K562 (cell line): Measurements from ENCODE around the gene CCL5. TPM values are rescaled to one million over a fixed set of nuclear protein-coding genes. Genes with fewer than 3 reads are reported as not detected.

ENCODE experiments used
- BRCA1 ChIP-seq, 2 experiments: fragments of 450-650 bp in 1 of 2; sonication (generic) in 1 of 2; formaldehyde crosslinking in 1 of 2; IDR thresholded peaks; 2 replicates each; pipeline versions ENCODE4 v1.5.0 to v1.6.1; 2017 to 2020; ENCODE audit warnings: mild to moderate bottlenecking in 1 of 2, missing genetic modification reagents in 1 of 2
- KAT8 ChIP-seq: fragments of 450-650 bp; IDR thresholded peaks from 2 replicates; pipeline ENCODE4 v1.6.1; 2016; ENCODE audit warnings: low read depth, mild to moderate bottlenecking
- MECOM ChIP-seq: fragments of 250-450 bp; sonication (Bioruptor Pico); IDR thresholded peaks from 2 replicates; pipeline ENCODE4 v1.8.0; 2022; ENCODE audit warnings: inconsistent platforms
- RERE ChIP-seq: sonication (generic); formaldehyde crosslinking; IDR thresholded peaks from 2 replicates; pipeline ENCODE4 v1.8.0; 2023; ENCODE audit warnings: missing genetic modification reagents, mild to moderate bottlenecking, borderline replicate concordance
- THAP12 ChIP-seq: fragments of 250-450 bp; sonication (Bioruptor Pico); IDR thresholded peaks from 2 replicates; pipeline ENCODE4 v1.9.0; 2021; ENCODE audit warnings: mild to moderate bottlenecking, inconsistent platforms
- ZBTB11 ChIP-seq, 3 experiments: fragments of 200-800 bp in 1 of 3; fragments of 250-450 bp in 1 of 3; fragments of 450-650 bp in 1 of 3; sonication (Bioruptor Pico) in 1 of 3; sonication (Bioruptor generic) in 1 of 3; formaldehyde crosslinking in 1 of 3; IDR thresholded peaks; 2 replicates each; pipeline versions ENCODE4 v1.6.1 to v1.8.0; 2016 to 2022; ENCODE audit warnings: mild to moderate bottlenecking in 2 of 3, missing genetic modification characterization in 2 of 3, missing compliant biosample characterization in 1 of 3, moderate library complexity in 1 of 3
- ZNF511 ChIP-seq: sonication (generic); formaldehyde crosslinking; IDR thresholded peaks from 2 replicates; pipeline ENCODE4 v1.8.0; 2022; ENCODE audit warnings: mild to moderate bottlenecking, missing genetic modification reagents
- ZNF592 ChIP-seq: fragments of 450-650 bp; IDR thresholded peaks from 2 replicates; pipeline ENCODE4 v1.6.1; 2017; ENCODE audit warnings: antibody characterized with exemption, mild to moderate bottlenecking
- ZNF75A ChIP-seq: fragments of 450-650 bp; formaldehyde crosslinking; IDR thresholded peaks from 2 replicates; pipeline ENCODE4 v1.4.0; 2020; ENCODE audit warnings: mild to moderate bottlenecking
- polyA plus RNA-seq, 8 experiments: library from polyadenylated mRNA; depleted of rRNA in 4 of 8; stranded (reverse) in 5 of 8; unstranded in 3 of 8; fragments of >200 nt; fragmentation: Nextera tagmentation in 2 of 8; fragmentation: Illumina TruSeq in 1 of 8; extraction: Ambion mirVana in 2 of 8; extraction: Trizol in 1 of 8; gene quantifications; 2 replicates each; pipeline versions ENCODE4 v1.2.1 to v1.2.3, GENCODE V29; 2011 to 2014; ENCODE audit warnings: inconsistent platforms in 1 of 8, missing spikeins in 1 of 8
- total RNA-seq, 7 experiments: library from RNA; depleted of rRNA in 6 of 7; stranded (reverse); fragments of >200 nt in 6 of 7; fragmentation: Illumina TruSeq in 2 of 7; extraction: Trizol in 2 of 7; gene quantifications; 2 replicates each; pipeline versions ENCODE4 v1.2.1 to v1.2.3, GENCODE V29; 2011 to 2021; ENCODE audit warnings: low replicate concordance in 1 of 7

Gene CCL5
- total and polyA plus RNA-seq, 9 of the 15 experiments (the other 6 are each of a cell fraction or from before 2014, with no cell fraction given) = 0.18 to 0.59 (median 0.45) TPM; not detected in 1

GRCh38 chr17:35847633-35848373 lies 32.4 kb downstream of the CCL5 start (continued):
- TF ChIP-seq ZNF592 (no peak), KAT8 (no peak), MECOM (no peak), BRCA1 (IDR thresholded peaks at IDR 0.05) (no peak), BRCA1 (CRISPR knock-in tag; IDR thresholded peaks at IDR 0.05) (no peak), THAP12 (no peak), ZNF511 (CRISPR knock-in tag) (no peak), RERE (CRISPR knock-in tag) (no peak), ZBTB11 (CRISPR knock-in tag; IDR thresholded peaks at IDR 0.05) (no peak), ZNF75A (CRISPR knock-in tag) (no peak)
